Body of pancreas (tissue), 4 donors: ENCODE results near the gene RREB1. TPM values are rescaled to one million over a fixed set of nuclear protein-coding genes. Genes with fewer than 3 reads are reported as not detected.

ENCODE experiments used
- ATAC-seq: fragments of 150-250 bp; one replicate; pipeline ENCODE4 v1.9.1; 2016
- DNase-seq, 4 donors: peaks; one replicate each; pipeline ENCODE4 v3.0.0-alpha.2; 2019
- H3K27ac ChIP-seq, 4 donors: fragments of 200-600 bp; sonication (generic); 1 replicate in 3 of 4; 2 replicates in 1 of 4; pipeline versions ENCODE4 v1.5.1 to v1.6.1; 2016 to 2019; ENCODE audit warnings: mild to moderate bottlenecking in 1 of 4, mixed read lengths in 1 of 4, moderate library complexity in 1 of 4
- H3K27me3 ChIP-seq, 2 donors: fragments of 200-600 bp; sonication (generic); one replicate each; pipeline ENCODE4 v1.6.0; 2016; ENCODE audit warnings: mild to moderate bottlenecking in 1 of 2
- H3K36me3 ChIP-seq, 2 donors: fragments of 200-600 bp; sonication (generic); replicated peaks in 1 of 2; 2 replicates each; pipeline ENCODE4 v1.5.1; 2016; ENCODE audit warnings: low read depth in 2 of 2; ENCODE audit not compliant: insufficient read depth in 1 of 2
- H3K4me1 ChIP-seq: fragments of 200-600 bp; sonication (generic); one replicate; pipeline ENCODE4 v1.6.0; 2016
- H3K4me3 ChIP-seq, 2 donors: fragments of 200-600 bp; sonication (generic); 1 replicate in 1 of 2; 2 replicates in 1 of 2; pipeline ENCODE4 v1.5.1; 2016 to 2019
- H3K9me3 ChIP-seq, 3 donors: fragments of 200-600 bp; sonication (generic); 1 replicate in 2 of 3; 2 replicates in 1 of 3; pipeline ENCODE4 v1.5.1; 2016
- CTCF ChIP-seq, 7 experiments: fragments of 450-650 bp in 4 of 7; fragments of 200-600 bp in 3 of 7; sonication (generic) in 3 of 7; IDR thresholded peaks; one replicate each; pipeline ENCODE4 v1.5.1; 2016 to 2019; ENCODE audit warnings: antibody characterized with exemption in 7 of 7
- POLR2A ChIP-seq, 3 donors: fragments of 450-650 bp; IDR thresholded peaks; one replicate each; pipeline ENCODE4 v1.6.1; 2016; ENCODE audit warnings: antibody characterized with exemption in 3 of 3, mild to moderate bottlenecking in 2 of 3
- WGBS, 2 donors: methylation state at CpG; one replicate each; pipeline ENCODE4 v1.1.5; 2017; 5-methylcytosine and 5-hydroxymethylcytosine counted together
- intact Hi-C: fragments of 100-400 bp; cut with DNase I; formaldehyde crosslinking; loops from one replicate; pipeline ENCODE4 v1.15.1; 2023
- total RNA-seq, 2 donors: library from RNA; depleted of rRNA; stranded (reverse); fragments of >200 nt; gene quantifications; one replicate each; pipeline ENCODE4 v1.1.0, GENCODE V29; 2016

Gene RREB1
- total RNA-seq, 2 donors from 2014 or later, result 33.5 to 44.8 TPM

- ATAC-seq (no peak), DNase-seq (peak in 2 of 4 donors; percentile 36 to 46)
- intact Hi-C loops, result no loop called here
- no peaks in the 10 kb centered on the region for H3K36me3 ChIP-seq
- H3K4me1 ChIP-seq, result peaks cover 16% of the 10 kb centered on the region
- H3K27me3 ChIP-seq, result no peaks in the 10 kb centered on the region
- TF ChIP-seq CTCF (IDR thresholded peaks at IDR 0.05) (no peak), POLR2A (IDR thresholded peaks at IDR 0.05) (no peak)
- WGBS, 2 donors, result 75 to 79% methylated on average over 9 of the region's 9 CpGs
- no peaks in the 10 kb centered on the region for H3K9me3 ChIP-seq
- H3K27ac ChIP-seq, result peak overlapping the region in 2 of 4 donors; percentile 8 to 12
- H3K4me3 ChIP-seq, result no peak overlapping the region
Measured at GRCh38 chr6:7073821-7074525, 33.8 kb upstream of the RREB1 start.

DNA sequence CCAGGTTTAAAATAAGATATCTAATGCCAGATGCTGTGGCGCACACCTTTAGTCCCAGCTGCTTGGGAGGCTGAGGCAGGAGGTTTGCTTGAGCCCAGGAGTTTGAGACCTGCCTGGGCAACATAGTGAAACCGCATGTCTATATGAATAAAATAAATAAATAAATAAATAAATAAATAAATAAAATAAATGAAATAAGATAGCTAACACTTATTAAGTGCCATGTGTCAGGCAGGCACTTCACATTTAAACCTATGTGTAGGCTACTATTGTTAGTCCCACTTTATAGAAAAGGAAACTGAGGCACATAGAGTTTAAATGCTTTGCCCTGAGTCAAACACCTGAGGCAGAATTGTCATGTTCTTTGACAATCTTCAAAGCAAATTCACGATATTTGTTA lies 32.9 kb upstream of the RREB1 start:
- Histone ChIP-seq H3K9me3 (no peaks in the 10 kb centered on the region), H3K27me3 (no peaks in the 10 kb centered on the region)
- ATAC-seq, result no peak

GRCh38 chr6:7075341-7076000 lies 32.3 kb upstream of the RREB1 start:
- DNase-seq, result no peak
- H3K36me3 ChIP-seq, result no peaks in the 10 kb centered on the region
- H3K9me3 ChIP-seq, result no peaks in the 10 kb centered on the region
- ATAC-seq, result no peak
- no peak for TF ChIP-seq POLR2A (IDR thresholded peaks at IDR 0.05)
- TF ChIP-seq CTCF (IDR thresholded peaks at IDR 0.05), result no peak
- no peak overlapping the region for H3K4me3 ChIP-seq
- 93 to 94% methylated on average over 7 of the region's 7 CpGs for WGBS, 2 donors
- peaks cover 16% of the 10 kb centered on the region for H3K4me1 ChIP-seq
- intact Hi-C loops, result no loop called here
- H3K27ac ChIP-seq, result no peak overlapping the region
- H3K27me3 ChIP-seq, result no peaks in the 10 kb centered on the region

More for the DNA sequence above, 32.9 kb upstream of the RREB1 start:
- DNase-seq, result no peak
- TF ChIP-seq CTCF (IDR thresholded peaks at IDR 0.05) (no peak), POLR2A (IDR thresholded peaks at IDR 0.05) (no peak)
- H3K27ac ChIP-seq, result no peak overlapping the region
- 94 to 95% methylated on average over 3 of the region's 3 CpGs for WGBS, 2 donors
- no peaks in the 10 kb centered on the region for H3K36me3 ChIP-seq
- H3K4me1 ChIP-seq, result peaks cover 16% of the 10 kb centered on the region
- intact Hi-C loops, result no loop called here
- no peak overlapping the region for H3K4me3 ChIP-seq

- H3K4me3 ChIP-seq, result no peak overlapping the region
- no peaks in the 10 kb centered on the region for H3K9me3 ChIP-seq
- TF ChIP-seq CTCF (IDR thresholded peaks at IDR 0.05) (no peak), POLR2A (IDR thresholded peaks at IDR 0.05) (no peak)
- intact Hi-C loops, result no loop called here
- H3K27ac ChIP-seq, result no peak overlapping the region
- DNase-seq (no peak), ATAC-seq (no peak)
- H3K4me1 ChIP-seq, result peaks cover 10% of the 10 kb centered on the region
- H3K36me3 ChIP-seq, result no peaks in the 10 kb centered on the region
- 52 to 57% methylated on average over 2 of the region's 2 CpGs for WGBS, 2 donors
- no peaks in the 10 kb centered on the region for H3K27me3 ChIP-seq
Measured at GRCh38 chr6:7077856-7078255, 29.9 kb upstream of the RREB1 start.
